ENCODE measurements around the gene AMPH. TPM values are rescaled to one million over a fixed set of nuclear protein-coding genes. Genes with fewer than 3 reads are reported as not detected.

Gene AMPH
- total and polyA plus RNA-seq, 2 donors (not counting 1 experiment from before 2014, with no cell fraction given), result 2.4 to 3.6 TPM

- Histone ChIP-seq H2AFZ (ENCODE audit: low read length) (no peak overlapping the region), H3K36me3 (ENCODE audit: control insufficient read depth, insufficient read depth, low read length) (no peaks in the 10 kb centered on the region), H3K4me3 (replicated peaks in 1 of 4; ENCODE audit: control extremely low read depth in 1 of 4, insufficient read depth in 1 of 4, low read depth in 3 of 4, low read length in 4 of 4) (no peak overlapping the region), H3K4me2 (ENCODE audit: extremely low read depth, insufficient read depth, low read length) (no peak overlapping the region), H3K27ac (ENCODE audit: insufficient read depth, low read length) (no peak overlapping the region), H3K4me1 (ENCODE audit: control insufficient read depth, extremely low read depth, insufficient read depth, low read length) (no peaks in the 10 kb centered on the region), H3K79me2 (ENCODE audit: control insufficient read depth, insufficient read depth, low read length) (no peaks in the 10 kb centered on the region), H3K9me3 (ENCODE audit: control insufficient read depth, insufficient read depth, low read depth, low read length) (no peaks in the 10 kb centered on the region), H4K20me1 (ENCODE audit: control insufficient read depth, extremely low read depth, insufficient read depth, low read length) (no peaks in the 10 kb centered on the region), H3K27me3 (ENCODE audit: control insufficient read depth, insufficient read depth, low read length) (no peaks in the 10 kb centered on the region), H3K9ac (ENCODE audit: insufficient read depth, low read length) (no peak overlapping the region)
- no peak for DNase-seq (ENCODE audit: low read depth in 2 of 2)
- no peak for TF ChIP-seq EZH2 (IDR thresholded peaks at IDR 0.05; ENCODE audit: low read length, missing control alignments)
- no peak for TF ChIP-seq CTCF (conservative IDR thresholded peaks at IDR 0.05 in 1 of 2, IDR thresholded peaks at IDR 0.05 in 1 of 2; ENCODE audit: low read depth in 1 of 2, low read length in 2 of 2)
Observed at GRCh38 chr7:38394660-38395059, 236.5 kb downstream of the AMPH start.

- TF ChIP-seq CTCF (conservative IDR thresholded peaks at IDR 0.05 in 1 of 2, IDR thresholded peaks at IDR 0.05 in 1 of 2; ENCODE audit: low read depth in 1 of 2, low read length in 2 of 2) (no peak), EZH2 (IDR thresholded peaks at IDR 0.05; ENCODE audit: low read length, missing control alignments) (no peak)
- Histone ChIP-seq H4K20me1 (ENCODE audit: control insufficient read depth, extremely low read depth, insufficient read depth, low read length) (no peaks in the 10 kb centered on the region), H3K9ac (ENCODE audit: insufficient read depth, low read length) (no peak overlapping the region), H3K27me3 (ENCODE audit: control insufficient read depth, insufficient read depth, low read length) (no peaks in the 10 kb centered on the region), H3K36me3 (ENCODE audit: control insufficient read depth, insufficient read depth, low read length) (no peaks in the 10 kb centered on the region), H3K9me3 (ENCODE audit: control insufficient read depth, insufficient read depth, low read depth, low read length) (no peaks in the 10 kb centered on the region), H3K4me3 (replicated peaks in 1 of 4; ENCODE audit: control extremely low read depth in 1 of 4, insufficient read depth in 1 of 4, low read depth in 3 of 4, low read length in 4 of 4) (no peak overlapping the region), H3K4me2 (ENCODE audit: extremely low read depth, insufficient read depth, low read length) (no peak overlapping the region), H3K4me1 (ENCODE audit: control insufficient read depth, extremely low read depth, insufficient read depth, low read length) (no peaks in the 10 kb centered on the region), H3K27ac (ENCODE audit: insufficient read depth, low read length) (no peak overlapping the region), H3K79me2 (ENCODE audit: control insufficient read depth, insufficient read depth, low read length) (no peaks in the 10 kb centered on the region), H2AFZ (ENCODE audit: low read length) (no peak overlapping the region)
- no peak for DNase-seq (ENCODE audit: low read depth in 2 of 2)
Observed at GRCh38 chr7:38393874-38394273, 237.3 kb downstream of the AMPH start.

- Histone ChIP-seq H2AFZ (ENCODE audit: low read length) (no peak overlapping the region), H3K27me3 (ENCODE audit: control insufficient read depth, insufficient read depth, low read length) (no peaks in the 10 kb centered on the region), H3K36me3 (ENCODE audit: control insufficient read depth, insufficient read depth, low read length) (no peaks in the 10 kb centered on the region), H3K9me3 (ENCODE audit: control insufficient read depth, insufficient read depth, low read depth, low read length) (no peaks in the 10 kb centered on the region), H3K4me2 (ENCODE audit: extremely low read depth, insufficient read depth, low read length) (no peak overlapping the region), H3K79me2 (ENCODE audit: control insufficient read depth, insufficient read depth, low read length) (no peaks in the 10 kb centered on the region), H3K4me3 (replicated peaks in 1 of 4; ENCODE audit: control extremely low read depth in 1 of 4, insufficient read depth in 1 of 4, low read depth in 3 of 4, low read length in 4 of 4) (no peak overlapping the region), H4K20me1 (ENCODE audit: control insufficient read depth, extremely low read depth, insufficient read depth, low read length) (no peaks in the 10 kb centered on the region), H3K27ac (ENCODE audit: insufficient read depth, low read length) (no peak overlapping the region), H3K4me1 (ENCODE audit: control insufficient read depth, extremely low read depth, insufficient read depth, low read length) (no peaks in the 10 kb centered on the region), H3K9ac (ENCODE audit: insufficient read depth, low read length) (no peak overlapping the region)
- no peak for TF ChIP-seq CTCF (conservative IDR thresholded peaks at IDR 0.05 in 1 of 2, IDR thresholded peaks at IDR 0.05 in 1 of 2; ENCODE audit: low read depth in 1 of 2, low read length in 2 of 2)
- no peak for TF ChIP-seq EZH2 (IDR thresholded peaks at IDR 0.05; ENCODE audit: low read length, missing control alignments)
- DNase-seq (ENCODE audit: low read depth in 2 of 2), result no peak
Observed at GRCh38 chr7:38391751-38392150, 239.4 kb downstream of the AMPH start.
